B cell (primary cell): ENCODE measurements around the gene KDM4D. TPM values are rescaled to one million over a fixed set of nuclear protein-coding genes. Genes with fewer than 3 reads are reported as not detected.

Source experiments
- ATAC-seq: fragments of 200-7000 bp; cut with Tn5 transposase; one replicate; pipeline ENCODE4 v1.10.0; 2021; ENCODE audit warnings: low read depth, mild to moderate bottlenecking, moderate number of reproducible peaks, moderate library complexity
- CTCF ChIA-PET: fragments of 350-600 bp; sonication (Branson Sonifier 250); formaldehyde crosslinking; loops from one replicate; lab custom pipeline; 2021; ENCODE audit warnings: antibody characterized with exemption, inconsistent platforms; lab: Charles Lee
- POLR2A ChIA-PET: fragments of 350-600 bp; sonication (Branson Sonifier 250); formaldehyde crosslinking; loops from one replicate; lab custom pipeline; 2021; ENCODE audit warnings: antibody characterized with exemption; lab: Charles Lee
- DNase-seq: peaks from one replicate; pipeline ENCODE4 v3.0.0; 2013
- H2AFZ ChIP-seq: 2 replicates; pipeline ENCODE4 v1.6.1; 2012; ENCODE audit warnings: mild to moderate bottlenecking, low read depth, low read length; ENCODE audit not compliant: insufficient read depth, poor library complexity, severe bottlenecking
- H3K27ac ChIP-seq, 2 donors: 1 replicate in 1 of 2; 2 replicates in 1 of 2; pipeline ENCODE4 v1.5.1; 2012 to 2013; ENCODE audit warnings: low read length in 2 of 2, mild to moderate bottlenecking in 2 of 2, moderate library complexity in 1 of 2
- H3K27me3 ChIP-seq, 4 experiments: fragments of 200-600 bp in 1 of 4; sonication (generic) in 1 of 4; replicated peaks in 1 of 4; 1 replicate in 2 of 4; 2 replicates in 2 of 4; pipeline versions ENCODE4 v1.6.1 to v1.7.0; 2013 to 2016; ENCODE audit warnings: low read length in 3 of 4, mild to moderate bottlenecking in 2 of 4, mixed read lengths in 1 of 4, moderate library complexity in 1 of 4; ENCODE audit not compliant: insufficient read depth in 4 of 4, control insufficient read depth in 3 of 4; ENCODE audit errors: control extremely low read depth in 1 of 4
- H3K36me3 ChIP-seq, 2 experiments: replicated peaks in 1 of 2; 1 replicate in 1 of 2; 2 replicates in 1 of 2; pipeline versions ENCODE4 v1.6.1 to v1.7.1; 2013; ENCODE audit warnings: low read length in 1 of 2; ENCODE audit not compliant: insufficient read depth in 2 of 2, control insufficient read depth in 1 of 2; ENCODE audit errors: control extremely low read depth in 1 of 2, extremely low read depth in 1 of 2
- H3K4me1 ChIP-seq, 2 donors: fragments of 200-600 bp in 1 of 2; sonication (generic) in 1 of 2; 1 replicate in 1 of 2; 2 replicates in 1 of 2; pipeline versions ENCODE4 v1.5.1 to v1.6.1; 2013 to 2017; ENCODE audit warnings: low read length in 2 of 2; ENCODE audit not compliant: control insufficient read depth in 2 of 2, insufficient read depth in 2 of 2
- H3K4me2 ChIP-seq: replicated peaks from 2 replicates; pipeline ENCODE3; 2012; ENCODE audit warnings: mild to moderate bottlenecking, low read depth, low read length; ENCODE audit not compliant: poor library complexity, severe bottlenecking
- H3K4me3 ChIP-seq, 5 experiments: fragments of 200-600 bp in 1 of 5; sonication (generic) in 1 of 5; 1 replicate in 3 of 5; 2 replicates in 2 of 5; pipeline versions ENCODE4 v1.5.1 to v1.7.0; 2011 to 2016; ENCODE audit warnings: low read length in 4 of 5, mild to moderate bottlenecking in 4 of 5, low read depth in 2 of 5, control low read depth in 1 of 5, moderate library complexity in 1 of 5; ENCODE audit not compliant: insufficient read depth in 1 of 5; ENCODE audit errors: control extremely low read depth in 1 of 5, extremely low read depth in 1 of 5
- H3K79me2 ChIP-seq: fragments of 200-600 bp; sonication (generic); one replicate; pipeline ENCODE4 v1.6.0; 2016; ENCODE audit warnings: low read length; ENCODE audit not compliant: control insufficient read depth, insufficient read depth
- H3K9ac ChIP-seq: fragments of 200-600 bp; sonication (generic); 2 replicates; pipeline ENCODE4 v1.6.1; 2017; ENCODE audit warnings: mild to moderate bottlenecking, low read length, moderate library complexity
- H3K9me3 ChIP-seq, 3 donors: one replicate each; pipeline versions ENCODE4 v1.6.1 to v1.7.1; 2013; ENCODE audit warnings: low read length in 2 of 3; ENCODE audit not compliant: control insufficient read depth in 2 of 3, insufficient read depth in 1 of 3; ENCODE audit errors: control extremely low read depth in 1 of 3
- H4K20me1 ChIP-seq: 2 replicates; pipeline ENCODE4 v1.6.0; 2012; ENCODE audit warnings: mild to moderate bottlenecking, low read length; ENCODE audit not compliant: insufficient read depth, control insufficient read depth, poor library complexity, severe bottlenecking
- H3K27ac Mint-ChIP-seq: one replicate; pipeline ENCODE4 v1.8.0; 2021; ENCODE audit warnings: mixed read lengths
- H3K27me3 Mint-ChIP-seq: one replicate; pipeline ENCODE4 v1.8.0; 2021; ENCODE audit warnings: mixed read lengths
- H3K4me1 Mint-ChIP-seq: one replicate; pipeline ENCODE4 v1.8.0; 2021; ENCODE audit warnings: mixed read lengths
- H3K4me3 Mint-ChIP-seq: one replicate; pipeline ENCODE4 v1.8.0; 2021; ENCODE audit warnings: mixed read lengths
- H3K9me3 Mint-ChIP-seq: one replicate; pipeline ENCODE4 v1.8.0; 2022; ENCODE audit warnings: mixed read lengths; ENCODE audit not compliant: insufficient read depth
- CTCF ChIP-seq: fragments of 200-600 bp; IDR thresholded peaks from one replicate; pipeline ENCODE4 v1.8.0; 2022; ENCODE audit warnings: antibody characterized with exemption, mild to moderate bottlenecking
- EZH2 ChIP-seq: IDR thresholded peaks from 2 replicates; pipeline ENCODE4 v1.6.1; 2012; ENCODE audit warnings: borderline replicate concordance, low read depth, mild to moderate bottlenecking, moderate library complexity, low read length; ENCODE audit not compliant: insufficient read depth, poor library complexity, severe bottlenecking
- WGBS: methylation state at CpG from one replicate; pipeline ENCODE4 v1.1.5; 2013; ENCODE audit warnings: missing lambda C conversion rate; ENCODE audit not compliant: insufficient coverage; 5-methylcytosine and 5-hydroxymethylcytosine counted together
- intact Hi-C: fragments of 100-400 bp; cut with micrococcal nuclease; formaldehyde crosslinking; loops from one replicate; pipeline ENCODE4 v1.10.0; 2022
- polyA plus RNA-seq: library from polyadenylated mRNA; depleted of rRNA; stranded (reverse); fragments of >200 nt; gene quantifications from 2 replicates; pipeline ENCODE4 v1.2.3, GENCODE V29; 2012
- total RNA-seq, 2 donors: library from RNA; stranded (reverse); fragments of 120-200 nt in 1 of 2; gene quantifications; 1 replicate in 1 of 2; 2 replicates in 1 of 2; pipeline versions ENCODE4 v1.2.3 to v1.2.4, GENCODE V29; 2013 to 2022

The KDM4D gene
- total and polyA plus RNA-seq, 2 donors (not counting 1 experiment from before 2014, with no cell fraction given), result 0.44 to 0.58 TPM

DNA sequence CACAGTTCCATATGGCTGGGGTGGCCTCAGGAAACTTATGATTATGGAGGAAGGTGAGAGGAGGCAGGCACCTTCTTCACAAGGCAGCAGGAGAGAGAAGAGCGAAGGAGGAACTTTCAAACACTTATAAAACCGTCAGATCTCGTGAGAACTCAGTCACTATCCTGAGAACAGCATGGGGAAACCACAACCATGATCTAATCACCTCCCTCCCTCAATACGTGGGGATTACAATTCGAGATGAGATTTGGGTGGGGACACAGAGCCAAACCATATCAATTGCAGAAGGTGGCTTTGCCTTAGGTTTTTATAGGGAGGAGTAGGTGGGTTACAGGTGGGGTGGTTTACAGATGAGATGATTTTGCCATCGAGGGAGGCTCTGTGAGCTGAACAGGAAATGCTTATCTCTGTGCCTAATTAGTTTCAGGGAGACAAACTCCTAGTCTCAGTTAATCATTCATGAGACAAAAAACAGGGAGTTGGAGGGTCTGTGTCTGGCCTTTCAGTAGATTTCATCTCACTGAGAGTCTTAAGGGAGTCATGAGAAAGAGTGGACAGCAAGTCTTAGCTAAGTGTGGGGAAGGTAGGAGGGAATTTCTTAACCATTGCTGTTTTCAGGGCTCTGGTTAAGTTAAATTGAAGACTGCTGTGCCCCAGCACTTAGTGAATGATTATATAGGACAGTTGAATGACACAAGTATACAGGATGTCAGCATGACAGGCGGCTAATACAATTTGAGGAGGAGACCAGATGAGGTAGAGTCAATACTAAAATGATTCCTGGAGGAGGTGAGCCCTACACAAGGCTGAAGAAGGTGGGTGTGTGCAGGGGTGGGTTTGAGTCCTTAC lies 47.9 kb upstream of the KDM4D start:
- H3K9me3 Mint-ChIP-seq, result no peaks in the 10 kb centered on the region
- Histone ChIP-seq H3K36me3 (no peaks in the 10 kb centered on the region), H3K4me2 (no peak overlapping the region), H3K4me1 (peaks cover 11 to 29% of the 10 kb centered on the region in 2 donors), H2AFZ (peak overlapping the region; percentile 30), H3K9ac (no peak overlapping the region), H3K79me2 (no peaks in the 10 kb centered on the region), H4K20me1 (no peaks in the 10 kb centered on the region), H3K9me3 (no peaks in the 10 kb centered on the region), H3K27me3 (peaks cover 0 to 3% (median 1%) of the 10 kb centered on the region in 4 experiments), H3K27ac (no peak overlapping the region), H3K4me3 (no peak overlapping the region)
- 62% methylated on average over 1 of the region's 7 CpGs for WGBS
- ChIA-PET CTCF (interaction anchor here (0.6 kb wide), 1 partner anchor 1067 kb away, joined by 3 read pairs; no protein-coding TSS in a partner anchor), POLR2A (no interaction called here)
- ATAC-seq (no peak), DNase-seq (no peak)
- peaks cover 30% of the 10 kb centered on the region for H3K4me1 Mint-ChIP-seq
- peaks cover 9% of the 10 kb centered on the region for H3K27me3 Mint-ChIP-seq
- H3K4me3 Mint-ChIP-seq, result no peak overlapping the region
- intact Hi-C loops, result no loop called here
- no peak overlapping the region for H3K27ac Mint-ChIP-seq
- TF ChIP-seq EZH2 (no peak), CTCF (no peak)

- Histone ChIP-seq H2AFZ (no peak overlapping the region), H3K9ac (no peak overlapping the region), H3K4me2 (no peak overlapping the region), H3K79me2 (no peaks in the 10 kb centered on the region), H3K4me1 (peaks cover 11 to 29% of the 10 kb centered on the region in 2 donors), H3K36me3 (no peaks in the 10 kb centered on the region), H3K27ac (no peak overlapping the region), H4K20me1 (no peaks in the 10 kb centered on the region), H3K27me3 (peaks cover 0 to 3% (median 1%) of the 10 kb centered on the region in 4 experiments), H3K4me3 (no peak overlapping the region), H3K9me3 (no peaks in the 10 kb centered on the region)
- no peak overlapping the region for H3K4me3 Mint-ChIP-seq
- ATAC-seq (no peak), DNase-seq (no peak)
- peaks cover 30% of the 10 kb centered on the region for H3K4me1 Mint-ChIP-seq
- no peaks in the 10 kb centered on the region for H3K9me3 Mint-ChIP-seq
- TF ChIP-seq CTCF (no peak), EZH2 (no peak)
- no peak overlapping the region for H3K27ac Mint-ChIP-seq
- intact Hi-C loops, result no loop called here
- ChIA-PET POLR2A (no interaction called here), CTCF (no interaction called here)
- H3K27me3 Mint-ChIP-seq, result peaks cover 9% of the 10 kb centered on the region
Measured at GRCh38 chr11:94926271-94926625, 47.3 kb upstream of the KDM4D start.
